ENCODE results near the gene NTF4. TPM values are rescaled to one million over a fixed set of nuclear protein-coding genes. Genes with fewer than 3 reads are reported as not detected.

NTF4 gene
- total RNA-seq, 4 donors from 2014 or later, result 0.33 TPM; not detected in 3

- Histone ChIP-seq H3K4me3 (replicated peaks in 1 of 3) (no peak overlapping the region), H3K9me3 (no peaks in the 10 kb centered on the region), H3K27me3 (no peaks in the 10 kb centered on the region), H3K4me1 (peaks cover 4 to 7% of the 10 kb centered on the region in 2 donors), H3K36me3 (peaks cover 35 to 41% of the 10 kb centered on the region in 2 donors), H3K27ac (no peak overlapping the region)
- intact Hi-C loops (cut with DNase I), result no loop called here
- WGBS, 2 donors, result 86 to 94% methylated on average over 8 of the region's 8 CpGs
- no peak for DNase-seq
- no peak for TF ChIP-seq POLR2A (IDR thresholded peaks at IDR 0.05)
- TF ChIP-seq CTCF (IDR thresholded peaks at IDR 0.05), result no peak
Measured at GRCh38 chr19:49109569-49110233, 45.1 kb upstream of the NTF4 start.

- TF ChIP-seq POLR2A (IDR thresholded peaks at IDR 0.05) (no peak), CTCF (IDR thresholded peaks at IDR 0.05) (no peak)
- H3K9me3 ChIP-seq, result no peaks in the 10 kb centered on the region
- H3K27me3 ChIP-seq, result no peaks in the 10 kb centered on the region
- H3K36me3 ChIP-seq, result peaks cover 40 to 46% of the 10 kb centered on the region in 2 donors
- no peak overlapping the region for H3K27ac ChIP-seq
- 77 to 78% methylated on average over 5 of the region's 5 CpGs for WGBS, 2 donors
- no peak overlapping the region for H3K4me3 ChIP-seq (replicated peaks in 1 of 3)
- intact Hi-C loops (cut with DNase I), result no loop called here
- peaks cover 4 to 6% of the 10 kb centered on the region in 2 donors for H3K4me1 ChIP-seq
- no peak for DNase-seq
Measured at GRCh38 chr19:49109051-49109450, 44.4 kb upstream of the NTF4 start.

GRCh38 chr19:49107625-49108459 is 43.2 kb upstream of the NTF4 start:
- H3K27me3 ChIP-seq, result no peaks in the 10 kb centered on the region
- H3K27ac ChIP-seq, result no peak overlapping the region
- H3K9me3 ChIP-seq, result no peaks in the 10 kb centered on the region
- H3K4me3 ChIP-seq (replicated peaks in 1 of 3), result no peak overlapping the region
- H3K36me3 ChIP-seq, result peaks cover 45 to 57% of the 10 kb centered on the region in 2 donors
- WGBS, 2 donors, result 95 to 96% methylated on average over 93 of the region's 93 CpGs
- no peaks in the 10 kb centered on the region for H3K4me1 ChIP-seq
- TF ChIP-seq CTCF (IDR thresholded peaks at IDR 0.05) (no peak), POLR2A (IDR thresholded peaks at IDR 0.05) (no peak)
- intact Hi-C loops (cut with DNase I), result no loop called here
- no peak for DNase-seq

- Histone ChIP-seq H3K36me3 (peaks cover 56 to 68% of the 10 kb centered on the region in 2 donors), H3K4me1 (no peaks in the 10 kb centered on the region), H3K27ac (no peak overlapping the region), H3K9me3 (no peaks in the 10 kb centered on the region), H3K27me3 (no peaks in the 10 kb centered on the region), H3K4me3 (replicated peaks in 1 of 3) (no peak overlapping the region)
- 70 to 72% methylated on average over 12 of the region's 12 CpGs for WGBS, 2 donors
- peak; percentile 44 to 56 for DNase-seq
- TF ChIP-seq CTCF (IDR thresholded peaks at IDR 0.05) (peak; percentile 33 to 78 (median 44)), POLR2A (IDR thresholded peaks at IDR 0.05) (no peak)
- intact Hi-C loops (cut with DNase I), result no loop called here
Measured at GRCh38 chr19:49106648-49107135, 42.1 kb upstream of the NTF4 start.

All from thyroid gland (tissue), 4 donors.